ENCODE data around the gene UFSP1. TPM values are rescaled to one million over a fixed set of nuclear protein-coding genes. Genes with fewer than 3 reads are reported as not detected.

UFSP1 gene
- total and polyA plus RNA-seq, 4 donors, result 1.5 to 6.2 (median 5.5) TPM

GRCh38 chr7:100885440-100886141, 3.9 kb downstream of the UFSP1 start:
- Histone ChIP-seq H3K9me3 (ENCODE audit: control insufficient read depth in 4 of 4, insufficient read depth in 3 of 4, low read length in 3 of 4) (no peaks in the 10 kb centered on the region), H3K27ac (ENCODE audit: low read depth in 1 of 2, low read length in 1 of 2) (no peak overlapping the region), H3K36me3 (ENCODE audit: control insufficient read depth in 4 of 4, insufficient read depth in 4 of 4, low read length in 4 of 4) (peaks cover 25 to 68% (median 62%) of the 10 kb centered on the region in 4 donors), H3K4me3 (no peak overlapping the region), H3K4me1 (ENCODE audit: control insufficient read depth in 5 of 5, insufficient read depth in 5 of 5, low read length in 5 of 5) (peaks cover 0 to 25% (median 11%) of the 10 kb centered on the region in 5 donors), H3K9ac (ENCODE audit: insufficient read depth in 1 of 2, low read length in 2 of 2) (no peak overlapping the region), H3K27me3 (ENCODE audit: control insufficient read depth in 3 of 3, insufficient read depth in 3 of 3, low read length in 2 of 3) (no peaks in the 10 kb centered on the region)
- no peak for DNase-seq
- ATAC-seq (ENCODE audit: insufficient read depth, low FRiP score), result no peak
- no peak for TF ChIP-seq CTCF (IDR thresholded peaks at IDR 0.05; ENCODE audit: control extremely low read depth, extremely low read depth)
- 88 to 92% methylated on average over 22 of the region's 22 CpGs for WGBS, 2 donors

GRCh38 chr7:100884736-100885439, 4.6 kb downstream of the UFSP1 start:
- ATAC-seq (ENCODE audit: insufficient read depth, low FRiP score) (no peak), DNase-seq (no peak)
- no peak overlapping the region for H3K9ac ChIP-seq (ENCODE audit: insufficient read depth in 1 of 2, low read length in 2 of 2)
- no peaks in the 10 kb centered on the region for H3K9me3 ChIP-seq (ENCODE audit: control insufficient read depth in 4 of 4, insufficient read depth in 3 of 4, low read length in 3 of 4)
- peaks cover 25 to 70% (median 64%) of the 10 kb centered on the region in 4 donors for H3K36me3 ChIP-seq (ENCODE audit: control insufficient read depth in 4 of 4, insufficient read depth in 4 of 4, low read length in 4 of 4)
- H3K27ac ChIP-seq (ENCODE audit: low read depth in 1 of 2, low read length in 1 of 2), result no peak overlapping the region
- no peaks in the 10 kb centered on the region for H3K27me3 ChIP-seq (ENCODE audit: control insufficient read depth in 3 of 3, insufficient read depth in 3 of 3, low read length in 2 of 3)
- 92 to 93% methylated on average over 29 of the region's 29 CpGs for WGBS, 2 donors
- no peak overlapping the region for H3K4me3 ChIP-seq
- H3K4me1 ChIP-seq (ENCODE audit: control insufficient read depth in 5 of 5, insufficient read depth in 5 of 5, low read length in 5 of 5), result peaks cover 0 to 24% (median 11%) of the 10 kb centered on the region in 5 donors
- TF ChIP-seq CTCF (IDR thresholded peaks at IDR 0.05; ENCODE audit: control extremely low read depth, extremely low read depth), result no peak

- H3K27me3 ChIP-seq (ENCODE audit: control insufficient read depth in 3 of 3, insufficient read depth in 3 of 3, low read length in 2 of 3), result no peaks in the 10 kb centered on the region
- H3K4me3 ChIP-seq, result no peak overlapping the region
- peaks cover 0 to 11% (median 6%) of the 10 kb centered on the region in 5 donors for H3K4me1 ChIP-seq (ENCODE audit: control insufficient read depth in 5 of 5, insufficient read depth in 5 of 5, low read length in 5 of 5)
- ATAC-seq (ENCODE audit: insufficient read depth, low FRiP score) (no peak), DNase-seq (no peak)
- H3K27ac ChIP-seq (ENCODE audit: low read depth in 1 of 2, low read length in 1 of 2), result no peak overlapping the region
- 95 to 97% methylated on average over 24 of the region's 24 CpGs for WGBS, 2 donors
- no peak for TF ChIP-seq CTCF (IDR thresholded peaks at IDR 0.05; ENCODE audit: control extremely low read depth, extremely low read depth)
- H3K9me3 ChIP-seq (ENCODE audit: control insufficient read depth in 4 of 4, insufficient read depth in 3 of 4, low read length in 3 of 4), result no peaks in the 10 kb centered on the region
- H3K9ac ChIP-seq (ENCODE audit: insufficient read depth in 1 of 2, low read length in 2 of 2), result no peak overlapping the region
- H3K36me3 ChIP-seq (ENCODE audit: control insufficient read depth in 4 of 4, insufficient read depth in 4 of 4, low read length in 4 of 4), result peaks cover 25 to 70% (median 64%) of the 10 kb centered on the region in 4 donors
Measured at GRCh38 chr7:100882785-100883526, 6.6 kb downstream of the UFSP1 start.

Measured in lung (tissue), 12 donors.